Endothelial cell of umbilical vein (primary cell): ENCODE measurements around the gene CLDN6. TPM values are rescaled to one million over a fixed set of nuclear protein-coding genes. Genes with fewer than 3 reads are reported as not detected.

Source experiments
- BruUV-seq: library from RNA; stranded (reverse); fragments of 400-500 nt; replicated peaks from 2 replicates; lab custom pipeline; 2021; lab: Mats Ljungman, UMichigan
- CTCF ChIA-PET: fragments of 300-600, 350-600 bp; sonication (Branson Sonifier 250); formaldehyde crosslinking; loops from one replicate; lab custom pipeline; 2021; ENCODE audit warnings: antibody characterized with exemption, inconsistent platforms; lab: Charles Lee
- POLR2A ChIA-PET: fragments of 300-600, 350-600 bp; sonication (Branson Sonifier 250); formaldehyde crosslinking; loops from one replicate; lab custom pipeline; 2021; ENCODE audit warnings: antibody characterized with exemption, inconsistent platforms; lab: Charles Lee
- DNase-seq: peaks from one replicate; pipeline ENCODE4 v3.0.0-alpha.2; 2011; ENCODE audit warnings: low read depth, low spot score
- FAIRE-seq: peaks from 2 replicates; lab custom pipeline; 2011; peaks lifted over from hg19 to GRCh38; lab: Jason Lieb, UNC
- H2AFZ ChIP-seq: 2 replicates; pipeline ENCODE4 v1.6.0; 2012; ENCODE audit warnings: low read depth, low read length, control low read depth, inconsistent platforms
- H3K27ac ChIP-seq: 2 replicates; pipeline ENCODE4 v1.5.1; 2011; ENCODE audit warnings: low read depth, mild to moderate bottlenecking, control low read depth, low read length, moderate library complexity; ENCODE audit not compliant: insufficient read depth
- H3K27me3 ChIP-seq, 2 experiments: 2 replicates each; pipeline versions ENCODE4 v1.6.0 to v1.6.1; 2011; ENCODE audit warnings: low read length in 2 of 2, mixed read lengths in 1 of 2; ENCODE audit not compliant: control insufficient read depth in 2 of 2, insufficient read depth in 2 of 2
- H3K36me3 ChIP-seq, 2 experiments: 2 replicates in 1 of 2; 3 replicates in 1 of 2; pipeline ENCODE4 v1.5.1; 2011; ENCODE audit warnings: low read length in 2 of 2, mild to moderate bottlenecking in 1 of 2, moderate library complexity in 1 of 2; ENCODE audit not compliant: control insufficient read depth in 2 of 2, insufficient read depth in 2 of 2; ENCODE audit errors: extremely low read depth in 1 of 2
- H3K4me1 ChIP-seq: 3 replicates; pipeline ENCODE4 v1.5.1; 2011; ENCODE audit warnings: mild to moderate bottlenecking, low read length; ENCODE audit not compliant: control insufficient read depth, insufficient read depth; ENCODE audit errors: extremely low read depth
- H3K4me2 ChIP-seq: 2 replicates; pipeline ENCODE4 v1.6.1; 2011; ENCODE audit warnings: low read length, control low read depth, mixed read lengths; ENCODE audit not compliant: insufficient read depth
- H3K4me3 ChIP-seq, 3 experiments: fragments of 200-600 bp in 1 of 3; sonication (generic), shearing (Covaris generic) in 1 of 3; replicated peaks in 1 of 3; 2 replicates each; pipeline ENCODE4 v1.5.1; 2011 to 2016; ENCODE audit warnings: control low read depth in 3 of 3, low read length in 3 of 3, mild to moderate bottlenecking in 2 of 3, inconsistent platforms in 1 of 3, low read depth in 1 of 3, moderate library complexity in 1 of 3; ENCODE audit not compliant: insufficient read depth in 1 of 3
- H3K79me2 ChIP-seq: 2 replicates; pipeline ENCODE4 v1.6.0; 2012; ENCODE audit warnings: low read length, inconsistent platforms; ENCODE audit not compliant: control insufficient read depth, insufficient read depth
- H3K9ac ChIP-seq: replicated peaks from 2 replicates; pipeline ENCODE3; 2011; ENCODE audit warnings: low read length, control low read depth; ENCODE audit not compliant: insufficient read depth; ENCODE audit errors: extremely low read depth
- H3K9me1 ChIP-seq: replicated peaks from 3 replicates; pipeline ENCODE4 v1.6.0; 2011; ENCODE audit warnings: mild to moderate bottlenecking, low read length; ENCODE audit not compliant: control insufficient read depth, insufficient read depth; ENCODE audit errors: extremely low read depth
- H3K9me3 ChIP-seq: replicated peaks from 2 replicates; pipeline ENCODE4 v1.5.1; 2012; ENCODE audit warnings: low read length, inconsistent platforms; ENCODE audit not compliant: control insufficient read depth, insufficient read depth
- H4K20me1 ChIP-seq: replicated peaks from 2 replicates; pipeline ENCODE3; 2011; ENCODE audit warnings: mild to moderate bottlenecking, low read length; ENCODE audit not compliant: control insufficient read depth, insufficient read depth; ENCODE audit errors: extremely low read depth
- CTCF ChIP-seq, 2 donors: IDR thresholded peaks; 1 replicate in 1 of 2; 2 replicates in 1 of 2; pipeline ENCODE4 v1.5.1; 2011; ENCODE audit warnings: low read length in 2 of 2, mild to moderate bottlenecking in 2 of 2, moderate library complexity in 2 of 2, control low read depth in 1 of 2, inconsistent platforms in 1 of 2, low read depth in 1 of 2; ENCODE audit not compliant: insufficient read depth in 1 of 2; ENCODE audit errors: extremely low read depth in 1 of 2
- EZH2 ChIP-seq: IDR thresholded peaks from 2 replicates; pipeline ENCODE4 v1.6.1; 2012; ENCODE audit warnings: borderline replicate concordance, low read depth, mild to moderate bottlenecking, moderate library complexity, low read length, inconsistent platforms; ENCODE audit not compliant: severe bottlenecking
- FOS ChIP-seq: IDR thresholded peaks from 2 replicates; pipeline ENCODE4 v1.6.1; 2011; ENCODE audit warnings: mild to moderate bottlenecking, low read length, moderate library complexity, borderline replicate concordance; ENCODE audit not compliant: insufficient read depth
- GATA2 ChIP-seq: IDR thresholded peaks from 2 replicates; pipeline ENCODE4 v1.7.0; 2011; ENCODE audit warnings: low read depth, mild to moderate bottlenecking, moderate library complexity, mixed read lengths, low read length; ENCODE audit not compliant: insufficient read length, insufficient read depth
- JUN ChIP-seq: IDR thresholded peaks from 2 replicates; pipeline ENCODE4 v1.6.1; 2011; ENCODE audit warnings: borderline replicate concordance, low read depth; ENCODE audit not compliant: insufficient read length, insufficient read depth
- MAX ChIP-seq: IDR thresholded peaks from 2 replicates; pipeline ENCODE4 v1.6.1; 2011; ENCODE audit not compliant: insufficient read depth, insufficient read length
- MYC ChIP-seq: IDR thresholded peaks from one replicate; pipeline ENCODE4 v1.6.1; 2011; ENCODE audit warnings: mild to moderate bottlenecking, low read depth, low read length
- POLR2A ChIP-seq: IDR thresholded peaks from 2 replicates; pipeline ENCODE4 v1.6.1; 2012; ENCODE audit warnings: low read depth, mild to moderate bottlenecking, control low read depth, low read length
- POLR2AphosphoS5 ChIP-seq: IDR thresholded peaks from 2 replicates; pipeline ENCODE4 v1.6.1; 2012; ENCODE audit warnings: low read depth, mild to moderate bottlenecking, control low read depth, low read length, moderate library complexity; ENCODE audit not compliant: insufficient read depth
- dilution Hi-C: fragments of 300-500 bp; cut with MboI; formaldehyde crosslinking; loops from one replicate; pipeline ENCODE4 v1.15.0; 2019; ENCODE audit warnings: low sequenced_read_pairs; ENCODE audit not compliant: extremely low pct_ligation_motif_present
- intact Hi-C: fragments of 100-400 bp; cut with micrococcal nuclease; formaldehyde crosslinking; loops from one replicate; pipeline ENCODE4 v1.10.0; 2022
- polyA plus RNA-seq, 4 experiments: library from polyadenylated mRNA; depleted of rRNA in 3 of 4; stranded (reverse) in 3 of 4; unstranded in 1 of 4; fragments of >200 nt; gene quantifications; 2 replicates each; pipeline versions ENCODE4 v1.2.1 to v1.2.3, GENCODE V29; 2011 to 2012; ENCODE audit warnings: missing spikeins in 1 of 4
- total RNA-seq: library from RNA; stranded (reverse); gene quantifications from 2 replicates; pipeline ENCODE4 v1.2.3, GENCODE V29; 2021

CLDN6 gene
- total and polyA plus RNA-seq, 2 donors (not counting 3 experiments of a cell fraction or from before 2014, with no cell fraction given), result 0.28 TPM; not detected in 1

GRCh38 chr16:2981177-2981898 is 36.6 kb downstream of the CLDN6 start:
- ChIA-PET POLR2A (interaction anchor here (0.7 to 1.5 kb wide), 2 partner anchors 9 to 66 kb away, joined by 3 read pairs; no protein-coding TSS in a partner anchor), CTCF (interaction anchor here (1.6 to 2.8 kb wide), 4 partner anchors 11 to 54 kb away, joined by 3 to 10 read pairs (median 6); no protein-coding TSS in a partner anchor)
- no peak overlapping the region for H2AFZ ChIP-seq
- FAIRE-seq (peak; percentile 38), DNase-seq (no peak)
- no peaks in the 10 kb centered on the region for H4K20me1 ChIP-seq
- dilution Hi-C loops, result no loop called here
- no peaks in the 10 kb centered on the region for H3K9me1 ChIP-seq
- TF ChIP-seq MYC, result no peak
- no peak for TF ChIP-seq JUN
- no peak for TF ChIP-seq GATA2
- no peak for TF ChIP-seq EZH2
- TF ChIP-seq FOS, result no peak
- no peak for TF ChIP-seq POLR2AphosphoS5
- TF ChIP-seq MAX, result no peak
- no peak for TF ChIP-seq POLR2A
- TF ChIP-seq CTCF (IDR thresholded peaks at IDR 0.05; ENCODE audit: extremely low read depth in 1 of 2, insufficient read depth in 1 of 2, low read depth in 1 of 2, low read length in 2 of 2), result no peak
- H3K4me2 ChIP-seq, result no peak overlapping the region
- no peak overlapping the region for H3K4me3 ChIP-seq
- intact Hi-C loops, result no loop called here
- no peaks in the 10 kb centered on the region for H3K36me3 ChIP-seq
- no peaks in the 10 kb centered on the region for H3K9me3 ChIP-seq
- H3K4me1 ChIP-seq, result peaks cover 10% of the 10 kb centered on the region
- BruUV-seq, result no TSS peak
- no peak overlapping the region for H3K9ac ChIP-seq
- H3K27me3 ChIP-seq, result no peaks in the 10 kb centered on the region
- no peak overlapping the region for H3K27ac ChIP-seq
- H3K79me2 ChIP-seq, result peaks cover 5% of the 10 kb centered on the region
